H1 (cell line): ENCODE results near the gene CAMTA1. TPM values are rescaled to one million over a fixed set of nuclear protein-coding genes. Genes with fewer than 3 reads are reported as not detected.

Source experiments
- BACH1 ChIP-seq: IDR thresholded peaks from 2 replicates; pipeline ENCODE4 v1.6.1; 2012; ENCODE audit warnings: low read length, improper control_type of control experiment
- BRCA1 ChIP-seq: IDR thresholded peaks from 2 replicates; pipeline ENCODE4 v1.6.1; 2012; ENCODE audit warnings: low read depth, low read length, improper control_type of control experiment
- CHD7 ChIP-seq: fragments of 300-600 bp; sonication (generic); IDR thresholded peaks from 2 replicates; pipeline ENCODE4 v1.7.1; 2012; ENCODE audit warnings: low read length, moderate library complexity, mild to moderate bottlenecking, inconsistent platforms; ENCODE audit not compliant: insufficient replicate concordance
- FOSL1 ChIP-seq: IDR thresholded peaks from 2 replicates; pipeline ENCODE4 v1.6.1; 2011; ENCODE audit warnings: mild to moderate bottlenecking, low read depth, low read length, moderate library complexity; ENCODE audit not compliant: insufficient read depth
- GTF2F1 ChIP-seq: IDR thresholded peaks from 2 replicates; pipeline ENCODE4 v1.6.1; 2012; ENCODE audit warnings: low read depth, low read length, improper control_type of control experiment, borderline replicate concordance
- POLR2AphosphoS5 ChIP-seq: IDR thresholded peaks from 2 replicates; pipeline ENCODE4 v1.6.1; 2011; ENCODE audit warnings: low read depth, low read length
- RBBP5 ChIP-seq: IDR thresholded peaks from 2 replicates; pipeline ENCODE4 v1.7.1; 2012; ENCODE audit warnings: low read depth, mild to moderate bottlenecking, inconsistent platforms, low read length, moderate library complexity, borderline replicate concordance
- RXRA ChIP-seq: IDR thresholded peaks from 2 replicates; pipeline ENCODE4 v1.6.1; 2011; ENCODE audit warnings: low read depth, mild to moderate bottlenecking, low read length, moderate library complexity; ENCODE audit not compliant: insufficient read depth
- polyA plus RNA-seq, 7 experiments: library from polyadenylated mRNA; depleted of rRNA in 3 of 7; stranded (reverse) in 5 of 7; unstranded in 2 of 7; fragments of >200 nt in 5 of 7; fragments of 200-250 nt in 2 of 7; gene quantifications; 1 replicate in 5 of 7; 2 replicates in 1 of 7; 4 replicates in 1 of 7; pipeline versions ENCODE4 v1.2.1 to v1.2.3, GENCODE V29; 2011 to 2013; ENCODE audit warnings: missing spikeins in 2 of 7, mixed read lengths in 2 of 7
- total RNA-seq: library from RNA; stranded (reverse); fragmentation: NEBNext Ultra II Directional; extraction: Animal tissue kit (Norgen Biotek cat#: 25700); gene quantifications from 2 replicates; pipeline ENCODE4 v1.2.1, GENCODE V29; 2021

The CAMTA1 gene
- total and polyA plus RNA-seq, 2 of the 8 experiments (the other 6 are each of a cell fraction or from before 2014, with no cell fraction given) = 65.0 to 119 TPM

- TF ChIP-seq CHD7 (no peak), BRCA1 (no peak), BACH1 (no peak), RBBP5 (no peak), FOSL1 (no peak), POLR2AphosphoS5 (no peak), RXRA (no peak), GTF2F1 (no peak)
Measured at GRCh38 chr1:7633506-7634245, 848.4 kb downstream of the CAMTA1 start (continued).
